HEK293 (cell line): ENCODE data around the gene AGGF1.

Source experiments
- CTCF ChIA-PET: fragments of 350-600 bp; formaldehyde crosslinking; extraction: SDS; loops from one replicate; lab custom pipeline; 2021; ENCODE audit warnings: antibody characterized with exemption; lab: Yijun Ruan, JAX
- POLR2A ChIA-PET: fragments of 300-600 bp; formaldehyde crosslinking; extraction: SDS; loops from one replicate; lab custom pipeline; 2020; ENCODE audit warnings: antibody characterized with exemption, inconsistent platforms; lab: Yijun Ruan, JAX
- H3K27ac ChIP-seq: fragments of 200-500 bp; sonication (Bioruptor generic); 2 replicates; pipeline ENCODE4 v1.5.1; 2014; ENCODE audit warnings: low read depth, low read length, control low read depth, inconsistent platforms; ENCODE audit errors: extremely low read depth
- H3K36me3 ChIP-seq, 2 experiments: fragments of 200-500 bp in 1 of 2; sonication (Bioruptor generic) in 1 of 2; 1 replicate in 1 of 2; 2 replicates in 1 of 2; pipeline ENCODE4 v1.5.1; 2014 to 2017; ENCODE audit warnings: inconsistent platforms in 2 of 2, low read length in 2 of 2; ENCODE audit not compliant: control insufficient read depth in 2 of 2, insufficient read depth in 1 of 2
- H3K4me1 ChIP-seq: fragments of 200-500 bp; sonication (Bioruptor generic); 2 replicates; pipeline ENCODE4 v1.5.1; 2014; ENCODE audit warnings: mild to moderate bottlenecking, low read length, inconsistent platforms; ENCODE audit not compliant: control insufficient read depth, insufficient read depth
- H3K4me3 ChIP-seq: 2 replicates; pipeline ENCODE4 v1.5.1; 2011; ENCODE audit warnings: low read depth, mild to moderate bottlenecking, control low read depth, low read length, moderate library complexity
- H3K9me3 ChIP-seq: fragments of 200-500 bp; sonication (Bioruptor generic); 2 replicates; pipeline ENCODE4 v1.5.1; 2014; ENCODE audit warnings: low read depth, low read length, inconsistent platforms; ENCODE audit not compliant: control insufficient read depth, insufficient read depth
- KLF7 ChIP-seq: fragments of 450-650 bp; formaldehyde crosslinking; IDR thresholded peaks from 2 replicates; pipeline ENCODE4 v1.5.1; 2016; ENCODE audit warnings: missing biosample characterization, missing genetic modification characterization, borderline replicate concordance
- MEIS1 ChIP-seq: sonication (generic); formaldehyde crosslinking; IDR thresholded peaks from 2 replicates; pipeline ENCODE4 v1.8.1; 2022; ENCODE audit warnings: missing genetic modification reagents, mild to moderate bottlenecking, borderline replicate concordance
- SCRT2 ChIP-seq: fragments of 450-650 bp; formaldehyde crosslinking; IDR thresholded peaks from 2 replicates; pipeline ENCODE4 v1.5.1; 2016; ENCODE audit warnings: missing biosample characterization, missing genetic modification characterization
- TCF7L2 ChIP-seq: IDR thresholded peaks from 2 replicates; pipeline ENCODE4 v1.6.1; 2011; ENCODE audit warnings: low read depth, mild to moderate bottlenecking, inconsistent platforms, low read length, moderate library complexity, borderline replicate concordance
- WT1 ChIP-seq: fragments of 450-650 bp; formaldehyde crosslinking; IDR thresholded peaks from 2 replicates; pipeline ENCODE4 v1.5.1; 2016; ENCODE audit warnings: missing biosample characterization, missing genetic modification characterization
- ZEB2 ChIP-seq: fragments of 450-650 bp; formaldehyde crosslinking; IDR thresholded peaks from 2 replicates; pipeline ENCODE4 v1.5.1; 2016; ENCODE audit warnings: missing biosample characterization, missing genetic modification characterization
- ZFHX2 ChIP-seq: fragments of 450-650 bp; formaldehyde crosslinking; conservative IDR thresholded peaks from 2 replicates; pipeline ENCODE4 v1.5.1; 2016; ENCODE audit warnings: missing biosample characterization, missing genetic modification characterization
- ZNF10 ChIP-seq: fragments of 450-650 bp; formaldehyde crosslinking; IDR thresholded peaks from 2 replicates; pipeline ENCODE4 v1.5.1; 2017; ENCODE audit warnings: missing biosample characterization, missing genetic modification characterization
- ZNF16 ChIP-seq: fragments of 450-650 bp; formaldehyde crosslinking; IDR thresholded peaks from 2 replicates; pipeline ENCODE4 v1.5.1; 2016; ENCODE audit warnings: low read depth, missing biosample characterization, missing genetic modification characterization
- ZNF335 ChIP-seq: fragments of 450-650 bp; formaldehyde crosslinking; conservative IDR thresholded peaks from 2 replicates; pipeline ENCODE4 v1.5.1; 2016; ENCODE audit warnings: missing biosample characterization, missing genetic modification characterization
- ZNF362 ChIP-seq: fragments of 450-650 bp; formaldehyde crosslinking; IDR thresholded peaks from 2 replicates; pipeline ENCODE4 v1.5.1; 2016; ENCODE audit warnings: missing biosample characterization, missing genetic modification characterization
- ZNF404 ChIP-seq: fragments of 450-650 bp; formaldehyde crosslinking; IDR thresholded peaks from 2 replicates; pipeline ENCODE4 v1.5.1; 2017; ENCODE audit warnings: missing biosample characterization, missing genetic modification characterization
- ZNF473 ChIP-seq: fragments of 450-650 bp; formaldehyde crosslinking; IDR thresholded peaks from 2 replicates; pipeline ENCODE4 v1.5.1; 2017; ENCODE audit warnings: missing biosample characterization, missing genetic modification characterization
- ZNF621 ChIP-seq: fragments of 450-650 bp; formaldehyde crosslinking; IDR thresholded peaks from 2 replicates; pipeline ENCODE4 v1.5.1; 2017; ENCODE audit warnings: missing biosample characterization, missing genetic modification characterization
- ZNF629 ChIP-seq: fragments of 450-650 bp; formaldehyde crosslinking; IDR thresholded peaks from 2 replicates; pipeline ENCODE4 v1.5.1; 2017; ENCODE audit warnings: missing biosample characterization, missing genetic modification characterization
- ZNF670 ChIP-seq: fragments of 450-650 bp; formaldehyde crosslinking; IDR thresholded peaks from 2 replicates; pipeline ENCODE4 v1.5.1; 2016; ENCODE audit warnings: missing biosample characterization, missing genetic modification characterization, low read depth
- ZNF791 ChIP-seq: fragments of 450-650 bp; formaldehyde crosslinking; IDR thresholded peaks from 2 replicates; pipeline ENCODE4 v1.5.1; 2016; ENCODE audit warnings: missing biosample characterization, missing genetic modification characterization
- TF ChIP-seq, protein P1 (sequence below): fragments of 450-650 bp; formaldehyde crosslinking; IDR thresholded peaks from 2 replicates; pipeline ENCODE4 v1.5.1; 2017; ENCODE audit warnings: missing biosample characterization, missing genetic modification characterization
- TF ChIP-seq, protein P2 (sequence below): fragments of 450-650 bp; formaldehyde crosslinking; IDR thresholded peaks from 2 replicates; pipeline ENCODE4 v1.5.1; 2017; ENCODE audit warnings: missing biosample characterization, mild to moderate bottlenecking, missing genetic modification characterization, moderate library complexity

Gene AGGF1

DNA sequence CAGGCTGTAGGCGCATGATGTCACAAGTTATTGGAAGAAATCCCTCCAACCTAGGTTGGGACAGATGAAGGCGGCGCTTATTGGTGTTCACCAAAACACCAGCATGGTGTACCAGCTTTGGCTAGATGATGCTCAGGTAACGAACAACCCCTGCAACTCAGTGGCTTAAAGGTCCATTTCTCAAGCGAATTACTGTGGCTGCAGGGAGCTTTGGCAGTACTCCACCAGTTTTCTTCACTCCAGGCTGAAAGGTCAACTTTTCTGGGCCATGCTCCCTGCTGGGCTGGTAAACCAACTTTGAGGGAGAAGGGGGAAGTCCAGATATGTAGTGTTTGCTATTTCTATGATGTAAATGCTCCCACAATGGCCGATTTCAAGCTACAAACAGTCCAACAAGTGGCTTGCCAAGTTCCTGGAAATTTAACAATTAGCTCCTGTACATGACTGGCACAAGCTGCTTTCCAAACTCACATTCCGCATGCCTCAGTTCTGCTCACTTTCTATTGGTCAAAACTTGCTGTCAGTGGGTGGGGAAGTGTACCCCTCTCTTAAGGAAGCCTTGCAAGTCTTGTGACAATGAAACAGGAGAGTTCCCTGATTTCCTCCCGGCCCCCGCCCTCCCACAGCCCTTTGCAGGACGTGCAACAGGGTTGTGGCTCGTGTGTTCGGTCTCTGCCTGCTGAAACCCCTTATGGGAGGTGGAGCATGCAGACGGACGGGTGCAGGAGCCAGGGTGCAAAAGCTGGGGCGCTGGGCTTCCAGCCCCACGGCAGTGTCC is 57.5 kb downstream of the AGGF1 start (continued):
- TF ChIP-seq TCF7L2: no peak
- TF ChIP-seq ZNF404: no peak
- no peak for TF ChIP-seq ZNF670 (tag by site-specific recombination)
- no peak for TF ChIP-seq MEIS1 (CRISPR knock-in tag)
- TF ChIP-seq, protein P1, sequence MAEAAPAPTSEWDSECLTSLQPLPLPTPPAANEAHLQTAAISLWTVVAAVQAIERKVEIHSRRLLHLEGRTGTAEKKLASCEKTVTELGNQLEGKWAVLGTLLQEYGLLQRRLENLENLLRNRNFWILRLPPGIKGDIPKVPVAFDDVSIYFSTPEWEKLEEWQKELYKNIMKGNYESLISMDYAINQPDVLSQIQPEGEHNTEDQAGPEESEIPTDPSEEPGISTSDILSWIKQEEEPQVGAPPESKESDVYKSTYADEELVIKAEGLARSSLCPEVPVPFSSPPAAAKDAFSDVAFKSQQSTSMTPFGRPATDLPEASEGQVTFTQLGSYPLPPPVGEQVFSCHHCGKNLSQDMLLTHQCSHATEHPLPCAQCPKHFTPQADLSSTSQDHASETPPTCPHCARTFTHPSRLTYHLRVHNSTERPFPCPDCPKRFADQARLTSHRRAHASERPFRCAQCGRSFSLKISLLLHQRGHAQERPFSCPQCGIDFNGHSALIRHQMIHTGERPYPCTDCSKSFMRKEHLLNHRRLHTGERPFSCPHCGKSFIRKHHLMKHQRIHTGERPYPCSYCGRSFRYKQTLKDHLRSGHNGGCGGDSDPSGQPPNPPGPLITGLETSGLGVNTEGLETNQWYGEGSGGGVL (tag by site-specific recombination): no peak

- Histone ChIP-seq H3K27ac (no peak overlapping the region), H3K4me1 (no peaks in the 10 kb centered on the region), H3K36me3 (peaks cover 0 to 13% of the 10 kb centered on the region in 2 experiments; a peak in 2 of 3 replicates), H3K4me3 (no peak overlapping the region), H3K9me3 (no peaks in the 10 kb centered on the region)
- ChIA-PET CTCF (no interaction called here), POLR2A (no interaction called here)
- TF ChIP-seq ZNF629 (tag by site-specific recombination) (no peak), ZNF362 (tag by site-specific recombination) (no peak), ZNF16 (no peak), ZNF10 (tag by site-specific recombination) (no peak), ZNF791 (no peak), KLF7 (no peak), ZNF621 (no peak), WT1 (no peak), ZNF335 (tag by site-specific recombination) (no peak), SCRT2 (tag by site-specific recombination) (no peak), ZEB2 (tag by site-specific recombination) (no peak)
- TF ChIP-seq, protein P1 (tag by site-specific recombination): no peak
- TF ChIP-seq, protein P2, sequence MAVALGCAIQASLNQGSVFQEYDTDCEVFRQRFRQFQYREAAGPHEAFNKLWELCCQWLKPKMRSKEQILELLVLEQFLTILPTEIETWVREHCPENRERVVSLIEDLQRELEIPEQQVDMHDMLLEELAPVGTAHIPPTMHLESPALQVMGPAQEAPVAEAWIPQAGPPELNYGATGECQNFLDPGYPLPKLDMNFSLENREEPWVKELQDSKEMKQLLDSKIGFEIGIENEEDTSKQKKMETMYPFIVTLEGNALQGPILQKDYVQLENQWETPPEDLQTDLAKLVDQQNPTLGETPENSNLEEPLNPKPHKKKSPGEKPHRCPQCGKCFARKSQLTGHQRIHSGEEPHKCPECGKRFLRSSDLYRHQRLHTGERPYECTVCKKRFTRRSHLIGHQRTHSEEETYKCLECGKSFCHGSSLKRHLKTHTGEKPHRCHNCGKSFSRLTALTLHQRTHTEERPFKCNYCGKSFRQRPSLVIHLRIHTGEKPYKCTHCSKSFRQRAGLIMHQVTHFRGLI (tag by site-specific recombination): no peak
These were observed 65.0 kb downstream of the AGGF1 start for GRCh38 chr5:77095189-77095588.

GRCh38 chr5:77101298-77101697 is 71.1 kb downstream of the AGGF1 start:
- Histone ChIP-seq H3K4me1 (no peaks in the 10 kb centered on the region), H3K27ac (no peak overlapping the region)
- ChIA-PET CTCF (interaction anchor here (0.7 to 0.8 kb wide), 2 partner anchors 14 to 23 kb away, joined by 3 to 4 read pairs; no protein-coding TSS in a partner anchor), POLR2A (no interaction called here)
- no peak for TF ChIP-seq ZNF473 (tag by site-specific recombination)
- peak; percentile 53 for TF ChIP-seq ZFHX2 (tag by site-specific recombination)
- TF ChIP-seq, all 188 proteins: peak for 1
- peaks cover 0 to 27% of the 10 kb centered on the region in 2 experiments; a peak in 2 of 3 replicates for H3K36me3 ChIP-seq
- H3K4me3 ChIP-seq: no peak overlapping the region
- H3K9me3 ChIP-seq: no peaks in the 10 kb centered on the region
